HL-60 (cell line): Measurements from ENCODE around the gene PCBD2.

Experiments used
- DNase-seq, 2 experiments: peaks; one replicate each; pipeline ENCODE4 v3.0.0-alpha.2; 2010 to 2020; ENCODE audit warnings: low read depth in 1 of 2, low spot score in 1 of 2
- H3K27ac ChIP-seq: fragments of 250-450 bp; sonication (Bioruptor Pico); replicated peaks from 2 replicates; pipeline ENCODE4 v1.5.1; 2020; ENCODE audit warnings: mild to moderate bottlenecking, moderate library complexity
- H3K27me3 ChIP-seq: fragments of 250-450 bp; sonication (Bioruptor Pico); 2 replicates; pipeline ENCODE4 v1.5.1; 2021; ENCODE audit warnings: mild to moderate bottlenecking, moderate library complexity; ENCODE audit not compliant: insufficient read depth, poor library complexity, severe bottlenecking
- H3K4me3 ChIP-seq: replicated peaks from 2 replicates; pipeline ENCODE4 v1.5.1; 2011; ENCODE audit warnings: mild to moderate bottlenecking, control low read depth, low read length; ENCODE audit not compliant: insufficient read depth
- GABPA ChIP-seq: IDR thresholded peaks from 2 replicates; pipeline ENCODE4 v1.6.1; 2012; ENCODE audit warnings: low read depth
- POLR2AphosphoS5 ChIP-seq: IDR thresholded peaks from 2 replicates; pipeline ENCODE4 v1.6.1; 2012; ENCODE audit warnings: low read depth
- SPI1 ChIP-seq: IDR thresholded peaks from 2 replicates; pipeline ENCODE4 v1.6.1; 2012; ENCODE audit warnings: low read depth, mild to moderate bottlenecking, borderline replicate concordance
- TF ChIP-seq, protein P1 (sequence below): IDR thresholded peaks from 2 replicates; pipeline ENCODE4 v1.6.1; 2012; ENCODE audit warnings: low read depth; ENCODE audit not compliant: insufficient replicate concordance
- TF ChIP-seq, protein P2 (sequence below): IDR thresholded peaks from one replicate; pipeline ENCODE4 v1.5.1; 2011; ENCODE audit warnings: low read length, control low read depth, inconsistent platforms; ENCODE audit not compliant: insufficient read depth

Gene PCBD2

DNA sequence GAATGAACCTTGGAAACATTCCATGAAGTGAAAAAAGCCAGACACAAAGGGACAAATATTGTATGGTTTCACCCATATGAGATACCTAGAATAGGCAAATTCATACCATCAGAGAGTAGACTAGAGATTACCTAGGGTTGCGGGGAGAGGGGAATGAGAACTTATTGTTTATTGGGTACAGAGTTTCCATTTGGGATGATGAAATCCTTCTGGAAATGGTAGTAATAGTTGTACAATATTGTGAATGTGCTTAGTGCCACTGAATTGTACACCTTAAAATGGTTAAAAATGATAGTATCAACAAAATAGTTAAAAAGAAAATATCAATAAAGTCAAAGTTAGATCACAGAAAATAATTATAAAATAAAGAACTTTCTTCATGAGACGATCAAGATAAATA lies 88.2 kb downstream of the PCBD2 start:
- TF ChIP-seq GABPA (no peak), SPI1 (no peak)
- TF ChIP-seq, protein P1, sequence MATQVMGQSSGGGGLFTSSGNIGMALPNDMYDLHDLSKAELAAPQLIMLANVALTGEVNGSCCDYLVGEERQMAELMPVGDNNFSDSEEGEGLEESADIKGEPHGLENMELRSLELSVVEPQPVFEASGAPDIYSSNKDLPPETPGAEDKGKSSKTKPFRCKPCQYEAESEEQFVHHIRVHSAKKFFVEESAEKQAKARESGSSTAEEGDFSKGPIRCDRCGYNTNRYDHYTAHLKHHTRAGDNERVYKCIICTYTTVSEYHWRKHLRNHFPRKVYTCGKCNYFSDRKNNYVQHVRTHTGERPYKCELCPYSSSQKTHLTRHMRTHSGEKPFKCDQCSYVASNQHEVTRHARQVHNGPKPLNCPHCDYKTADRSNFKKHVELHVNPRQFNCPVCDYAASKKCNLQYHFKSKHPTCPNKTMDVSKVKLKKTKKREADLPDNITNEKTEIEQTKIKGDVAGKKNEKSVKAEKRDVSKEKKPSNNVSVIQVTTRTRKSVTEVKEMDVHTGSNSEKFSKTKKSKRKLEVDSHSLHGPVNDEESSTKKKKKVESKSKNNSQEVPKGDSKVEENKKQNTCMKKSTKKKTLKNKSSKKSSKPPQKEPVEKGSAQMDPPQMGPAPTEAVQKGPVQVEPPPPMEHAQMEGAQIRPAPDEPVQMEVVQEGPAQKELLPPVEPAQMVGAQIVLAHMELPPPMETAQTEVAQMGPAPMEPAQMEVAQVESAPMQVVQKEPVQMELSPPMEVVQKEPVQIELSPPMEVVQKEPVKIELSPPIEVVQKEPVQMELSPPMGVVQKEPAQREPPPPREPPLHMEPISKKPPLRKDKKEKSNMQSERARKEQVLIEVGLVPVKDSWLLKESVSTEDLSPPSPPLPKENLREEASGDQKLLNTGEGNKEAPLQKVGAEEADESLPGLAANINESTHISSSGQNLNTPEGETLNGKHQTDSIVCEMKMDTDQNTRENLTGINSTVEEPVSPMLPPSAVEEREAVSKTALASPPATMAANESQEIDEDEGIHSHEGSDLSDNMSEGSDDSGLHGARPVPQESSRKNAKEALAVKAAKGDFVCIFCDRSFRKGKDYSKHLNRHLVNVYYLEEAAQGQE, result no peak
- TF ChIP-seq, protein P2, sequence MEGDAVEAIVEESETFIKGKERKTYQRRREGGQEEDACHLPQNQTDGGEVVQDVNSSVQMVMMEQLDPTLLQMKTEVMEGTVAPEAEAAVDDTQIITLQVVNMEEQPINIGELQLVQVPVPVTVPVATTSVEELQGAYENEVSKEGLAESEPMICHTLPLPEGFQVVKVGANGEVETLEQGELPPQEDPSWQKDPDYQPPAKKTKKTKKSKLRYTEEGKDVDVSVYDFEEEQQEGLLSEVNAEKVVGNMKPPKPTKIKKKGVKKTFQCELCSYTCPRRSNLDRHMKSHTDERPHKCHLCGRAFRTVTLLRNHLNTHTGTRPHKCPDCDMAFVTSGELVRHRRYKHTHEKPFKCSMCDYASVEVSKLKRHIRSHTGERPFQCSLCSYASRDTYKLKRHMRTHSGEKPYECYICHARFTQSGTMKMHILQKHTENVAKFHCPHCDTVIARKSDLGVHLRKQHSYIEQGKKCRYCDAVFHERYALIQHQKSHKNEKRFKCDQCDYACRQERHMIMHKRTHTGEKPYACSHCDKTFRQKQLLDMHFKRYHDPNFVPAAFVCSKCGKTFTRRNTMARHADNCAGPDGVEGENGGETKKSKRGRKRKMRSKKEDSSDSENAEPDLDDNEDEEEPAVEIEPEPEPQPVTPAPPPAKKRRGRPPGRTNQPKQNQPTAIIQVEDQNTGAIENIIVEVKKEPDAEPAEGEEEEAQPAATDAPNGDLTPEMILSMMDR, result no peak
- DNase-seq, result no peak
- Histone ChIP-seq H3K27ac (no peak overlapping the region), H3K4me3 (no peak overlapping the region), H3K27me3 (no peaks in the 10 kb centered on the region)

DNA sequence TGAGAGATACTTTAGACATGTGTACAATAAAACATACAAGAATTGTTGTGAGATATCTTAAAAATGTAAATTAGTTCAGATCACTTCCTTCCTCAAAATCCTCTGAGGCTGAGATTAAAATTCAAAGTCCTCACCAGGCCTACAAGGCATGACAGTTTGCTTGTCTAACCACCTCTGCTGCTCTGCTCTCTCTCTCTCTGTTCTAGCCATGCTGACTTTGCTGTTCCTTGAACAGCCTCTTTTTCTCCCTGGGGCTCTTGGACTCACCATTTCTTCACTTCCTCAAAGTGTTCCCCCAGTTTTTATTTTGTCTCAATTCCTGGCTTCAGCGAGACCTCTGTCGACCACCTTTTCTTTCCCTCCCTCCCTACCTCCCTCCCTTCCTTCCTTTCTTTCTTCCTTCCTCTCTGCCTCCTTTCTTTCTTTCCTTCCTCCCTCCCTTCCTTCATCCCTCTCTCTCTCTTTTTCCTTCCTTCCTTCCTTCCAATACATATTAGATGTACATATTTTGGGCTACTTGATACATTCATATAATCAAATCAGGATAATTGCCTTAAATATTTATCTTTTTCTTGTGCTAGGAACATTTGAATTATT lies 89.7 kb downstream of the PCBD2 start:
- DNase-seq, result peak in 1 of 2 experiments; percentile 1
- Histone ChIP-seq H3K27me3 (no peaks in the 10 kb centered on the region), H3K27ac (no peak overlapping the region), H3K4me3 (no peak overlapping the region)
- no peak for TF ChIP-seq GABPA
- TF ChIP-seq SPI1, result peak; percentile 41; the same call in 1 of the 2 replicates
- TF ChIP-seq, protein P1, result no peak
- TF ChIP-seq POLR2AphosphoS5, result no peak

DNA sequence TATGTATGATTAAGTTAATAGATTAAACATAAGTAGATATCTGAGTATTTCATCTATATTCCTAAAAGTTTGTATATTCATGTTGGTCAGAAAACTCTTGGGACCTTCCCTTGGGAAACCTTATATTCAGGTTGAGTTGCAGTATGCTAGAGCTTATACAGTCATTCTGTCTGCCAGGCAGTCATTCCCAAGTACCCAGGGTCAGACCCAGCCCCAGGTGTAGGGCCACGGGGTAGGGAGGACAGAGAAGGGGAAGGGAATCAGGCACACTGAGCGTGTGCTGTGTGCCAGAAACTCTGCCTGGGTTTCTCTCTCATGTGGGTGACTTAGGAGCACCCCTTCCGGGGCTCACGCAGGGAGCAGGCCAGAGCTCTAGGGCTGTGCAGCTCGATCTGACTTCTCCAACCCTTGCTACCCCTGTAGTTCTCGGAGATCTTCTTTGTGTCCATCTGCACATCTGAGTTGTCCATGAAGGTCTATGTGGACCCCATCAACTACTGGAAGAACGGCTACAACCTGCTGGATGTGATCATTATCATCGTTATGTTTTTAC lies 91.0 kb downstream of the PCBD2 start:
- Histone ChIP-seq H3K27ac (no peak overlapping the region), H3K27me3 (no peaks in the 10 kb centered on the region)
- TF ChIP-seq, protein P2, result no peak
- TF ChIP-seq SPI1 (no peak), POLR2AphosphoS5 (no peak), GABPA (no peak)
- TF ChIP-seq, protein P1, result no peak

More for the DNA sequence above, 91.0 kb downstream of the PCBD2 start:
- DNase-seq, result no peak
- no peak overlapping the region for H3K4me3 ChIP-seq
